HepG2 (cell line): ENCODE data around the gene VAV2. TPM values are rescaled to one million over a fixed set of nuclear protein-coding genes. Genes with fewer than 3 reads are reported as not detected.
A peak's percentile ranks its signal among the peaks of the same experiment; 100 is the strongest.

ENCODE experiments used
- ARID5B ChIP-seq: IDR thresholded peaks from 2 replicates; pipeline ENCODE4 v1.4.0; 2020; ENCODE audit warnings: mild to moderate bottlenecking, missing genetic modification reagents
- CSRNP1 ChIP-seq: sonication (generic); formaldehyde crosslinking; IDR thresholded peaks from 2 replicates; pipeline ENCODE4 v1.8.1; 2023; ENCODE audit warnings: mild to moderate bottlenecking, missing genetic modification reagents
- E2F1 ChIP-seq: sonication (generic); formaldehyde crosslinking; IDR thresholded peaks from 2 replicates; pipeline ENCODE4 v1.5.0; 2020; ENCODE audit warnings: missing genetic modification reagents
- FOXA1 ChIP-seq, 2 experiments: fragments of 450-650 bp in 1 of 2; sonication (generic) in 1 of 2; formaldehyde crosslinking in 1 of 2; IDR thresholded peaks; 2 replicates each; pipeline versions ENCODE4 v1.4.0 to v1.6.1; 2016 to 2020; ENCODE audit warnings: missing genetic modification reagents in 1 of 2
- HNRNPL ChIP-seq: fragments of 200-400 bp; formaldehyde crosslinking; IDR thresholded peaks from 2 replicates; pipeline ENCODE4 v1.6.1; 2017; ENCODE audit warnings: mild to moderate bottlenecking, low read depth, low read length
- HOXA5 ChIP-seq: sonication (generic); formaldehyde crosslinking; IDR thresholded peaks from 2 replicates; pipeline ENCODE4 v1.4.0; 2020; ENCODE audit warnings: missing genetic modification reagents
- KDM1A ChIP-seq: IDR thresholded peaks from 2 replicates; pipeline ENCODE4 v1.6.1; 2016; ENCODE audit warnings: missing compliant biosample characterization
- KLF16 ChIP-seq, 2 experiments: sonication (generic) in 1 of 2; formaldehyde crosslinking in 1 of 2; IDR thresholded peaks; 2 replicates each; pipeline versions ENCODE4 v1.6.1 to v1.8.0; 2016 to 2023; ENCODE audit warnings: missing genetic modification reagents in 2 of 2, missing compliant biosample characterization in 1 of 2
- SOX5 ChIP-seq: IDR thresholded peaks from 2 replicates; pipeline ENCODE4 v1.6.1; 2016; ENCODE audit warnings: borderline replicate concordance
- ZNF331 ChIP-seq: sonication (generic); formaldehyde crosslinking; IDR thresholded peaks from 2 replicates; pipeline ENCODE4 v1.4.0; 2020; ENCODE audit warnings: missing genetic modification reagents
- ZNF343 ChIP-seq: sonication (generic); formaldehyde crosslinking; IDR thresholded peaks from 2 replicates; pipeline ENCODE4 v1.4.0; 2020; ENCODE audit warnings: mild to moderate bottlenecking, missing genetic modification reagents
- ZNF496 ChIP-seq: sonication (generic); formaldehyde crosslinking; IDR thresholded peaks from 2 replicates; pipeline ENCODE4 v1.8.1; 2023; ENCODE audit warnings: mild to moderate bottlenecking, moderate library complexity, missing genetic modification reagents; ENCODE audit not compliant: insufficient replicate concordance
- polyA plus RNA-seq, 8 experiments: library from polyadenylated mRNA; depleted of rRNA in 3 of 8; stranded (reverse) in 7 of 8; unstranded in 1 of 8; fragments of >200 nt; fragmentation: Illumina TruSeq in 4 of 8; extraction: Trizol in 4 of 8; gene quantifications; 2 replicates each; pipeline versions ENCODE4 v1.2.1 to v1.2.3, GENCODE V29; 2011 to 2016; ENCODE audit warnings: low read depth in 4 of 8, missing spikeins in 1 of 8, mixed read lengths in 1 of 8; ENCODE audit not compliant: insufficient read depth in 1 of 8
- total RNA-seq, 5 experiments: library from RNA; depleted of rRNA; stranded (reverse); fragments of >200 nt; fragmentation: Illumina TruSeq; extraction: Trizol; gene quantifications; 2 replicates each; pipeline ENCODE4 v1.2.3, GENCODE V29; 2016; ENCODE audit warnings: low read depth in 1 of 5
- TF ChIP-seq, protein P1 (sequence below): sonication (generic); formaldehyde crosslinking; IDR thresholded peaks from 2 replicates; pipeline ENCODE4 v1.8.0; 2022; ENCODE audit warnings: mild to moderate bottlenecking, missing genetic modification reagents, moderate library complexity

Gene VAV2
- total and polyA plus RNA-seq, 2 of the 13 experiments (the other 11 are each of a cell fraction or from before 2014, with no cell fraction given): 22.5 to 22.9 TPM

GRCh38 chr9:133917375-133917774 lies 74.7 kb downstream of the VAV2 start (continued):
- no peak for TF ChIP-seq CSRNP1
- 0 out of 2 replicates have a peak, but pooled peaks have one; percentile 53 for TF ChIP-seq HNRNPL
- peak; percentile 27; the same call in 1 of the 2 replicates for TF ChIP-seq SOX5 (CRISPR knock-in tag)
- peak; percentile 36; the same call in 1 of the 2 replicates for TF ChIP-seq ARID5B (CRISPR knock-in tag)
- TF ChIP-seq, protein P1, sequence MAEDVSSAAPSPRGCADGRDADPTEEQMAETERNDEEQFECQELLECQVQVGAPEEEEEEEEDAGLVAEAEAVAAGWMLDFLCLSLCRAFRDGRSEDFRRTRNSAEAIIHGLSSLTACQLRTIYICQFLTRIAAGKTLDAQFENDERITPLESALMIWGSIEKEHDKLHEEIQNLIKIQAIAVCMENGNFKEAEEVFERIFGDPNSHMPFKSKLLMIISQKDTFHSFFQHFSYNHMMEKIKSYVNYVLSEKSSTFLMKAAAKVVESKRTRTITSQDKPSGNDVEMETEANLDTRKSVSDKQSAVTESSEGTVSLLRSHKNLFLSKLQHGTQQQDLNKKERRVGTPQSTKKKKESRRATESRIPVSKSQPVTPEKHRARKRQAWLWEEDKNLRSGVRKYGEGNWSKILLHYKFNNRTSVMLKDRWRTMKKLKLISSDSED (CRISPR knock-in tag): no peak
- TF ChIP-seq FOXA1 (IDR thresholded peaks at IDR 0.05): no peak
- TF ChIP-seq FOXA1 (CRISPR knock-in tag; IDR thresholded peaks at IDR 0.05): 0 out of 2 replicates have a peak, but pooled peaks have one; percentile 21
- TF ChIP-seq ZNF343 (CRISPR knock-in tag): no peak
- no peak for TF ChIP-seq HOXA5 (CRISPR knock-in tag)
- peak; percentile 22; the same call in 1 of the 2 replicates for TF ChIP-seq ZNF331 (CRISPR knock-in tag)
- TF ChIP-seq KDM1A: 0 out of 2 replicates have a peak, but pooled peaks have one; percentile 27
- no peak for TF ChIP-seq ZNF496 (CRISPR knock-in tag)
- TF ChIP-seq E2F1 (CRISPR knock-in tag): no peak
- TF ChIP-seq KLF16 (CRISPR knock-in tag; IDR thresholded peaks at IDR 0.05): no peak
